ENCODE data around the gene PLEKHA8.

The PLEKHA8 gene, protein sequence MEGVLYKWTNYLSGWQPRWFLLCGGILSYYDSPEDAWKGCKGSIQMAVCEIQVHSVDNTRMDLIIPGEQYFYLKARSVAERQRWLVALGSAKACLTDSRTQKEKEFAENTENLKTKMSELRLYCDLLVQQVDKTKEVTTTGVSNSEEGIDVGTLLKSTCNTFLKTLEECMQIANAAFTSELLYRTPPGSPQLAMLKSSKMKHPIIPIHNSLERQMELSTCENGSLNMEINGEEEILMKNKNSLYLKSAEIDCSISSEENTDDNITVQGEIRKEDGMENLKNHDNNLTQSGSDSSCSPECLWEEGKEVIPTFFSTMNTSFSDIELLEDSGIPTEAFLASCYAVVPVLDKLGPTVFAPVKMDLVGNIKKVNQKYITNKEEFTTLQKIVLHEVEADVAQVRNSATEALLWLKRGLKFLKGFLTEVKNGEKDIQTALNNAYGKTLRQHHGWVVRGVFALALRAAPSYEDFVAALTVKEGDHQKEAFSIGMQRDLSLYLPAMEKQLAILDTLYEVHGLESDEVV

DNA sequence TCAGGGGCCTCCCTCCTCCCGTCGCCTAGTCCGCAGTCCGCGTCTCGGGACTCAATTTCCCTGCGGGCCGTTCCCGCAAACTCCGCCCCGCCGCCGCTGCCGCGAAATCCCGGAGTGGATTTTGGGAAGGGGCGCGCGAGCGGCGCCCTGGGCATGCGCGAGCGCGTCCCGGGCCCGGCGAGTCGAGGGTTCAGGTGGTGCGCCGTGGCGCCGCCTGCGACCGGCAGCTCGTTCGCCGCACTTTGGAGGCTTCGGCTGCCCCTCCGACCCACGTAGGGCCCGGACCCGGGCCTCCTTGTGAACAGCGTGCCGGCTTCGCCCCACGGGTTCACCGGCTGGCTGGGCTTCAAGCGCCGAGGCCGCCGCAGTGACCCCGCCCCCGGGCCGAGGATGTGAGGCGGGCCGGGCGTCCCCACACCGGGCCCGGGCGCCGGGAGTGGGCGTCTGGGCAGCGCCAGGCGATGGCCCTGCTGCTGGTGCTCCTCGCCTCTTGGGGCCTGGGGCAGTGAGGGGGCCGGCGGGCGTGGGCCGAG is at the start of gene PLEKHA8:
TSS of gene PLEKHA8 (plus strand) at position 197 of the 533 bp plus-strand sequence. CDS start 351 bp downstream, outside the sequence.
- DNase-seq (ENCODE audit: low spot score) = peak; percentile 91

DNA sequence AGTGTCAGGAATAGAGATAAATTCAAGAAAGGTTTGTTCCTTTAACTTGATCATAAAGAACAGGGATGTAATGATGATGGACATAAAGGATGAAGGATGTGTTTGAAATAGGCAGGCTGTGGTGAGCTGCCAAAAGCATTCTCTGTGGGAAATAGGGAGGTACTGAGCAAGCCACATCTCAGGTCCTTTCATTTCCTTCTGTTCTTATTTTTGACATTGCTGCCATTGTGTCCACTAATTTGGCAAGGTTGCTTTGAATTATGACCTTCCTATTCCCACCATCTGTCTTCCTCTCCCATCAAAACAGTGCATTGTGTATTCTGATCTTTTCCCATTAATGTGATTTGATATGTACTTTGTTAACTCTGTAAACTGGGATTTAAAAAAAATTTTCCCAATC is 48.1 kb upstream of the PLEKHA8 start:
- DNase-seq (ENCODE audit: low spot score) = no peak

DNA sequence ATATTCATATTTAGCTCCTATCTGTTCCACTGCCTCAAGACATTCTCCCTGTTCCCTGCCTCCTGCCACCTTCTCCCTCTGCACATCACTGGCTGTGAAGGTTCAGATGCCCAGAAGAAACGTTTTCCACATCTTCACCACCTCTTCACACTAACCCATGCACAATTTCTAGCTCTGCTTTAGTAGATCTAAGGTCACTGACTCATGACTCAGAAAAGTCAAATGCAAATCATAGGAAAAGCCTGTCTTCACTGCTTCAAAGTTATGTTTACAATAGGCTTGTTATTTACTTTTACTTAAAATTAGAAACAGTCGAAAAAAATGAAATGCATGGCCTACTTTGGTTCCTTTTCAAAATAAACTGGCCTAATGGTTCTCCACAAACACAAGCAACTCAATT is 41.1 kb upstream of the PLEKHA8 start:
- no peak for DNase-seq (ENCODE audit: low spot score)

DNA sequence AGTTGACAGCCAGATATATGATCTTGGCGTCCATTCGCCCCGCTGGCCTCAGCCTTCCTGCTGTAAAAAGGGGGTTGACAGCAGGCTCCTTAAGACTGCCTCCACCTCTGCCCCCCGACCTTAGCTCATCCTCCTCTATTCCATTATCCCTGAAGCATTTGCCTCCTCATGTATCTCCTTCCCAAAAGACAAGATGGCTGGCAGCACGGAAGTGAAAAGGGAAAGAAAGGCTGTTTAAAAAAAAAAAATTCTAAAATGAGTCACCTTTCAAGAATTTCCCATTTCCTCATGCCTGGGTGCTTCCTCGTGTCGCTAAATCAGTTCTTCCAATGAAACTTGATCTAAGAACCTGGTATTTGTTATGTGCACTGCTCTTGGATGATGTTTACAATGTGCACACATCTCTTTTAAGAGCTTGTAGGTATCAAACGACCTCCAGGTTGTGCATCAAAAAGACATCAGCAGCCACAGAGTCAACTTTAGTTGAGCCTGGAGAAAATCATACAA is 40.3 kb upstream of the PLEKHA8 start:
- no peak for DNase-seq (ENCODE audit: low spot score)

DNA sequence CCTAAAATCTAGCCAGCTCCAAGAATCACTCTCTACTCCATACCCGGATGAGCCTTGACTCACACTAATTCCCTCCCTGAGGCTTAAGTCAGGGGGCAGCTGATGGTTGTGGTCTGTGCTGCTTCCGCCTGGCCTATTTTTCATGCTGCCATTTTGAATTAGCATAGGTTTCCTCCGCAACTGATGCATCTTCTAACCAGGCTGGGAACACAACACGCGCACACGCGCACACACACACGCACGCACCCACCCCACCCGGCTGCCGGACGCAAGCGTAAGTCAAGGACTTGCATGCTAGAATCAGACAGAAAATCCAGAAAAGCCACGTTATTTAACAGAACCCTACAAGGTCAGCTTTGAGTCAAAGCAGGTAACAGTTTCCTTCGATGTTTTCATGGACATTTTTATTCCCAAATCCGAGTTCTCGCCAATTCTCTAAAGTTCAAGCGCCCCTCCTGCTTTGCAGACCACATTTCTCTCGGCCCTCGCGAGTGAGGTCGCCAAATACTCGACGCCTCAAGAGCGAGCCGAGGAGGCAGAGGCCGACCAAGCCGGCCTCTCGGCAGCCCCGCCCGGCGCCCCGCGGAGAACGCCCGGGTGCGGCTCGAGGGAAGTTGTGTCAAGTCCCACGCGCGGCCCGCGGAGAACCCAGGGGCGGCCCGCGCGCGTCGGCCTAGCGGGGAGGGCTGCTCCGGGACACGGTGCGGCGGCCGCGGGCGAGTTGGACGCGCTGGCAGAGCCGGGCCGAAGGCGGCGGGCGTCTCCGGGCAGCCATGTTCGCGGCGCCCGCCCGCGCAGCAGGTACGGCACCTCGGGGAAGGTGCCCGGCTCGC is 39.6 kb upstream of the PLEKHA8 start:
- DNase-seq (ENCODE audit: low spot score) = no peak

DNA sequence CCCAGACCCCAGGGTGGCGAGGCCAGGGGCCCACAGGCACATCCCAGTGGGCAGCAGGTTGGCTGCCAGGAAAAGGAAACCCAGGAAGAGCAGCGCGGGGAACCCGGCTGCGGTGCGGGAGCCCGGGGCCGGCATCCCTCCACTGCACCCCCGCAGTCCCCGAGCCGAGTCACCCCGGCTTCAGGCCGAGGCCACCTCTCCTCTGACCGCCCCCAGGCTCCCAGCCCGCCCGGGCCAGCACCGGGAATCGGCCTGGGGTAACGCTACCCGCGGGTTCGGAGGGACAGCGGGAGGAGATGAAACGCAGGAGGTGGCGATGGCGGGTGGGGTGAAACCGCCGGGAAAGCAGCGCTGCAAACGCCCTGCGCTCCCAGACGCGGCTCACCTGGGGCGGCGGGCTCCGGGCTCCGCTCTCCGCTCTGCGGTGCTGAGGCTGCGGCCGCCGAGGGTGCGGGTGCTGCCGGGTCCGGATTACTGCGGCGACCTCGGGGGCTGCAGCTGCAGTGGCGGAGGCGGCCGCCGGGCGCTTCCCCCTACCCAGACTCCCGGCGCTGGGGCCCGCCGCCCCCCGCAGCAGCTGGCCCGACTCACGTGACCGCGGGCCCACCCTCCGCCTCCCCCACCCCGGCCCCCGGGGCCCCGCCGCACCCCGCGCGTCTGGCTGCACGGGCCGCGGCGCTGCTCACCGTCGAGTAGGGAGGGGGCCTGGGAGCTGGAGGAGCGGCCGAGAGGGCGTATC is 38.8 kb upstream of the PLEKHA8 start, which contains the start of gene SCRN1:
TSS of gene SCRN1 (minus strand) at position 545 of the 739 bp plus-strand sequence. CDS start 20,734 bp downstream, outside the sequence.
- DNase-seq (ENCODE audit: low spot score) = no peak

DNA sequence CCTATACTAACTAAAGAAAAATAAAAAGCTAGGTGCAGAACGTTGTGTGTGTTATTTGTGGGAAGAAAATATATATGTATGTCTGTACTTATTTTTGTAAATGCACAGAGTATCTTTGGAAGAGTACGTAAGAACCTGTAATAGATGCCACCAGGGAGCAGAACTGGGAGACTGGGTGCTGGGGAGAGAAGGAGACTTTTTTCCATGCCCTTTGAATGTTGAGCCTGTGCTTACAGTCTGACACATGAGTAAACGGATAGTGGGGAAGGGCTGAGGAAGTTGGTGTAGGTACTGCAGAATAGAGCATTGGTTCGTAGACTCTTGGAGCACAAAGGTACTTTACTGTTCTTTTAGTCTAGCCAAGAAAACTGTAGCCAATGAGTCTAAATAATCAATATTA is 37.3 kb upstream of the PLEKHA8 start:
- no peak for DNase-seq (ENCODE audit: low spot score)

DNA sequence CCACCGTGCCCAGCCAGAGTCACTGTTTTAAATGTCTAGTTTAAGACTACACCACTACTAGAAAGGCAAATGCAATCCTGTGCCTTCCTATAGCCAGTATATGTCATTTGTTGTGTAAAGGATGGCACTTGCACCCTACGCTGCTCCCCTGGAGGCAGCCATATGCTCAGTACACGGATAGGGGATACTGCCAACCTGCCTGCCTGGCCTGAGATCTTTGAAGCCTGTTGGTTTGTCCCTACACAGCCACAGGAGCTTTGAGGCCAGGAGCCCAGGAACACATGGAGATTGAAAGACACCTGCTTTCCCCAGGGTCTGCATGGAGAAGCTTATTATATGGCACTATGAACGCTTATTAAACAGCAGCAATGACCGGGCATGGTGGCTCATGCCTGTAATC is 36.3 kb upstream of the PLEKHA8 start:
- no peak for DNase-seq (ENCODE audit: low spot score)

DNA sequence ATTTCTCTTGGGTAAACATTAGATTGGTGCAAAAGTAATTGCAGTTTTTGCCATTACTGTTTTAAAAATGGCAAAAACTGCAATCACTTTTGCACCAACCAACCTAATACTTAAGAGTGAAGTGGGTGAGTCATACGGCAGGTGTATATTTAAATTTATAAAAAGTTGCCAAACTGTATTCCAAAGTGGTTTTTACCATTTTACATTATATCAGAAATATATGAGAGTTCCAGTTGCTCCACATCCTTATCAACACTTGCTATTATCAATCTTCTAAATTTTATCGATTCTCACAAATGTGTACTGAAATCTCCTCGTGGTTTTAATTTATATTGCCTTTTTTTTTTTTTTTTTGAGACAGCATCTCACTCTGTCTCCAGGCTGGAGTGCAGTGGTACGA is 35.1 kb upstream of the PLEKHA8 start:
- DNase-seq (ENCODE audit: low spot score) = no peak

DNA sequence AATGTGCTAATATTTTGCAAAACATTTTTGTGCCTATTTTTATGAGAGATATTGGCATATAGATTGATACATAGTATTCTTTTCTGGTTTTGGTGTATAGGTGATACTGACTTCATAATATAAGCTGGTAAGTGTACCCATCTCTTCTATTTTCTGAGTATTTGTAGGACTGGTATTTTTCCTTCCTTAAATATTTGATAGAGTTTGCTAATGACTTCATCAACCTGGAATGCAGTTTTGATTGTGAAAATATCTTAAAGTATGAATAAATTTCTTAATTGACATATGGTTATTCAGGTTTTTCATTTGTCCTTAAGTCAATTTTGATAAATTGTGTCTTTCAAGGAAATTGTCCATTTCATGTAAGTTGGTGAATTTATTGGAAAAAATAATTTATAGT is 32.6 kb upstream of the PLEKHA8 start:
- DNase-seq (ENCODE audit: low spot score) = no peak

DNA sequence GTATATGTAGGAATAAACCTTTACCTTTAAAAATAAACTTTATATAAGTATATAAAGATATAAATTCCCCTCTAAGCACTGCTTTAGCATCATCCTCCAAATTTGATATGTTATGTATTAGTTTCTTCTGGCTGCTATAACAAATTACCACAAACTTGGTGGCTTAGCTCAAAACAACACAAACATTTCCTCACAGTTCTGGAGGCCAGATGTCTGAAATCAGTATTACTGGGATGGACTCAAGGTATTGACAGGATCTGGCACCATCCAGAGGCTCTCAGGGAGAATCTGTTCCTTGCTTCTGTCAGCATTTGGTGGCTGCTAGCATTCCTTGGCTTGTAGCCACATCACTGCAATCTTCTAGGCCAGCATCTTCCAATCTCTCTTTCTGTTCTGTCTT is 31.9 kb upstream of the PLEKHA8 start:
- DNase-seq (ENCODE audit: low spot score) = no peak

DNA sequence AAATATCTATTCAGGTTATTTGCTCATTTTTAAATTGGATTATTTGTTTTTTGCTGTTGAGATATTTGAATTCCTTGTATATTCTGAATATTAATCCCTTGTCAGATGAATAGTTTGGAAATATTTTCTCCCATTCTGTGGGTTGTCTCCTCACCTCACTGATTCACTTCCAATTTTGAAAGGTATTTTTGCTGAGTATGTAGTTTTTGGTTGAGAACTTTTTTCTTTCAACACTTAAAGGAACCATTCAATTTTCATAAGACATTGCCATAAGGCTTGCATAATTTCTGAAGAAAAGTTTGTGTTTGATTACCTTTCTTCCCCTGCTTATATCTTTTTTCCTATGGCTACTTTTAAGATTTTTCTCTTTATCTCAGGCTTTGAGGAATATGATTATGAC is 29.7 kb upstream of the PLEKHA8 start:
- no peak for DNase-seq (ENCODE audit: low spot score)

DNA sequence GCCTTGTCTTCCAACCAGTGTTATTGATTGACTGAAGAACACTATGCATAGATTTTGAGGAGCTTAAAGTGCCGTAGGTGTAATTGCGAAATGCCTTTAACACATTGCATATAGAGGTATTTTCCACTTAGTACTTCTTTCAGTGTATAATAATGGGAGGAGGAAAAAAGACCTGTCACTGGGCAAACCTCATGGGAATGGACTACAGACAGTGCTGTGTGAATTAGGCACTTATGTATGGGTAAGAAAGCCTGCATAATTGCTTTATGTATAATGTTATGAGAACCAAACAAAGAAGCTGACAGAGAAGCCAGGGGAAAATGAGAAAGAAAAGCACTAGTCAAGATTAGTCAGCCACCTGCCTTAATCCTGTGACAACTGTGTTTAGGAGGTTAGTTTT is 26.2 kb upstream of the PLEKHA8 start:
- DNase-seq (ENCODE audit: low spot score) = no peak

DNA sequence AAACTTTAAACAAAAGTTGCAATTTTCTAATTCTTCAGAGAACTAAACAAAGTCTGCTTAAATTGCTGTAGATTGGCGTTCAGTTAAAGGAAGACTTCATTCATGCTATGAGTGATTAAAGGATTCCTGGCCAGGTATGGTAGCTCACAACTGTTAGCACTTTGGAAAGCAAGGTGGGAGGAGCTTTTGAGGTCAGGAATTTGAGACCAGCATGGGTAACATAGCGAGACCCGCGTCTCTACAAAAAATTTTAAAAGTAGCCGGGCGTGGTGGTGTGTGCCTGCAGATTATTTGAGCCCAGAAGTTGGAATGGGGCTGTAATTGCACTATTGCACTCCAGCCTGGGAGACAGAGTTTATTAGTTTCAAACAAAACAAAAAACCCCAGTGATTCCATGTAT is 25.1 kb upstream of the PLEKHA8 start:
- DNase-seq (ENCODE audit: low spot score) = no peak

DNA sequence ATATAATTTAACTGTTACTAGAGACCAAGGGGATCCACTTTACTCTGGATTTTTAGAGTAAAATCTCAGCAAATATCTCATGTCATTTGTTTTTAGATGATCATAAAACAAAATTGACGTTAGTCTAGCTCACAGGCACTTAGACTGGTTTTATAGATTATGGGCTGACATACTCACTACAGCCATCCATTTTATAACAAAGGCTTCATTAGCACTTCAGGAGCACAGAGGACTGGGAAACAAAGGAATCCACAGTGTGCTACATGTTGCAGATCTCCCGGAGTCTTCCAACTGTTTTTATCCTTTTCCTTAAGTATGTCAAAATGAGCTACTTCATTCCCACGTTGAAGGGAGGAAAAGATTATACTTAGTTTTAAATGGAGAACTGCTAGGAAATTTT is 22.7 kb upstream of the PLEKHA8 start:
- DNase-seq (ENCODE audit: low spot score) = no peak

DNA sequence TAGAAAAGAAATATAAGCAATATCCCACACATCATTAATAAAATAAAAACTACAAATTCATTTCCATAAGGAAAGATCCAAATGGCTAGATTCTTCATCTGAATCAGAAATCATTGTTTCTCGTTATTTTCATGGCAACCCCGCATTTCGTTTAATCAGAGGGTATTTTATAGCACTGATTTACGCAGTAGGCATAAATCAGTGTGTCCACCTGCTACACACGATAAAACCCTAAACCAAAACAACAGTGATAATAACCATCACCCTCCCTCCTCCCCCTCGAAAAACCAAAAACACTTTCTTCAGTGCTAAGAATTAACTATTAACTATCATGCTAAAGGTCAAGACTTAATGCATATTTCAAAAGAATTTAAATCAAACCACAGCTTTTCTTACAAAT is 18.2 kb upstream of the PLEKHA8 start:
- no peak for DNase-seq (ENCODE audit: low spot score)

DNA sequence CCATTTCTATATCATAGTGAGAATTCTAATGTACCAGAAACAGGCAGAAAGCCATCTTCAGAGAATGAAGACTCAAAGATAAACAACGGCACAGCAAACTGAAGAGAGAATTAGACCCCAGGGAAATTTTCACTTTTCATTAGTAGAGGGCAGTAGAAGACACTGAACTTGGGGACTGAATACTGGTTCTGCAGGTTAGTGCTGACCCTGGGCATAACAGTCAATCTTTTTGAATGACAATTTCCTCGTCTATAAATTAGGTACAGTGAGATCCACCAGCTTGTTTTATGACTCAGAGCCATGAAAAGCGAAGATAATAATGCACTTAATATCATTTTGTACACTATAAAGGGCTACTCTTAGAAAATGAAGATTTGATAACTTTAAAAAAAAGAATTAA is 15.5 kb upstream of the PLEKHA8 start:
- DNase-seq (ENCODE audit: low spot score) = no peak

DNA sequence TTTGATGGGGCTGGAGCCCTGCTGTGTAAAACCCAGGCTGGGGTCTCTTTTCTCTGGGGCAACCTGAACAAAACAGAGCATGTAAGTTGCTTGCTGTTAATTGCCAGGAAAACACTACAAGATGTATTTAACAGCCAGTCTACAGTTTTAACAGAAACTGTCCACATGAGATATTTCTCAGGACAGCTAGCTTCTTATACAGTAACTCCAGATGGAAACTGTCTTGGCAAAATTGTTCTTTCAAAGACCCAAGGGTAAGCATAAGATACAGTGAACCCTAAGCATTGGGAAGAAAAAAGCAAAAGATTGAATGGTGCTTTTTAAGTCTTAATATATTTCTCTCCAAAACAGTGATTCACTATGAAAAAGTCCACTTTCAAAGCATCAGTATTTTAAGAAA is 9.8 kb upstream of the PLEKHA8 start:
- DNase-seq (ENCODE audit: low spot score) = no peak

DNA sequence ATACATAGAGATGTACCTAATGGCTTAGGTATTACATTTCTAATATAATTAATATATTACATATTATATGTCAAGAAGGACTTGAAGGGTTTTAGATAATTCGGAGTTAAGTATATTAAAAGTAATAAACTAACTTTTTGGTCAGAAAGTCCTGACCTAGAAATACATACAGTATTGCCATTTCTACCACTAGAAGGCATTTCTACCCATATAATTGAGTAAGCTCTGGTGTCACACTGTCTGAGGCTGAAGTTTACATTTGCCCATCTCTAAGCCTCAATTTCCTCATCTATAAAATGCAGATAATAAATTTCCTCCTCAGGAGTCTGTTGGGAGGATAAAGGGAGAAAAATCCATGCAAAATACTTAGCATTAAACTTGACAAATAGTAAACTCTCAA is 8.8 kb upstream of the PLEKHA8 start:
- DNase-seq (ENCODE audit: low spot score) = no peak

DNA sequence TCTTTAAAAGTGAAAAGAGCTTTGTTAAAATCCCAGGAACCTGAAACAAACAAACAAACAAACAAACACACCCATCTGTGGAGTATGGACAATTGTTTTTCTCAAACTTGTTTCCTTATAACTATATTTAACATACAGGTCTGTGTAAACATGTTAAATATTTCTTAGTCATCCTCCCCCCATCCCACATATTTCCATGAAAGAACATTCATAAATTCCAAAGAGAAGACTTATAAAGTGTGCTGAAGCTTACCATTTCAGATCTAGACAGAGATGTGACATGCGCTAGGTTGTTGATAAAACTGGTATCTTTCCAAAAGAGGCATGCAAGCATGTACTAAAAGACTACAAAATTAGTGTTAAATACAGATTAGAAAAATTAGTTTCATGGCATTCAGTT is 8.3 kb upstream of the PLEKHA8 start:
- no peak for DNase-seq (ENCODE audit: low spot score)

DNA sequence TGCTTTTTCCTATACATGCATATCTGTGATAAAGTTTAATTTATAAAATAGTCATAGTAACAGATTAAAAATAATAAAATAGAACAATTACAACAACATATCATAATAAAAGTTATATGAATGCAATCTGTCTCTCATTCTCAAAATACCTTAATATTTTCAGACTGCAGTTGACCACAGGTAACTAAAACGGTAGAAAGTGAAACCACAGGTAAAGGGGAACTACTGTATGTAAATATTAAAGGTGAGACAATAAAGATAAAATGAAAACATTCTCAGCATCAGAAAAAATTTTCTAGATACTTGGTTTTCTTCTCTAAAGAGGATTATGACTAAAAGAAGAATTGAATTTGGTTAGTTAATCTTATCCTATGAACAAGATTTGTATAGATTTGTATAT is 7.7 kb upstream of the PLEKHA8 start:
- no peak for DNase-seq (ENCODE audit: low spot score)

DNA sequence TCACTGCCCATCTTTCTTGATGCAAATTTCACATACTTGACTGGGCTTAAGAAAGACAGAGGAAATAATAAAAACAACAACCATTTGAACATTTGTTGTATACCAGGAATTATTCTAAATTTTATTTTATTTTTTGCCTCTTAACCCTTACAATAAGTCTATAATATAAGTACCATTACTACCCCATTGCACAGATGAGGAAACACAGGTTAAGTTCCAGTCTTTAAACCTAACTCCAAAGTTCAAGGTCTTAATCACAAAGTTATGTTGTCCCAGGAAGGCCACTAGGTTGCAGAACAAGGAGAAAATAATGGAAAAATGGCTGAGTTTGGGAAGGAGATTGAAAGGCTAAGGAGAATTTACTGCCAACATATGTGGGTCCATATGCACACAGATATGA is 5.2 kb upstream of the PLEKHA8 start:
- DNase-seq (ENCODE audit: low spot score) = no peak
